Liver (tissue), 9 donors: ENCODE data around the gene FAM32A. TPM values are rescaled to one million over a fixed set of nuclear protein-coding genes. Genes with fewer than 3 reads are reported as not detected.

Experiments
- DNase-seq: peaks from one replicate; pipeline ENCODE4 v3.0.0-alpha.2; 2017; ENCODE audit warnings: low spot score
- H3K27ac ChIP-seq, 2 donors: one replicate each; pipeline ENCODE4 v1.7.0; 2013; ENCODE audit warnings: inconsistent platforms in 2 of 2, low read length in 2 of 2, control low read depth in 1 of 2, low read depth in 1 of 2, mild to moderate bottlenecking in 1 of 2
- H3K27me3 ChIP-seq, 4 donors: one replicate each; pipeline versions ENCODE4 v1.6.1 to v1.7.0; 2013; ENCODE audit warnings: low read length in 3 of 4, inconsistent platforms in 1 of 4, mild to moderate bottlenecking in 1 of 4, moderate library complexity in 1 of 4; ENCODE audit not compliant: control insufficient read depth in 4 of 4, insufficient read depth in 4 of 4
- H3K36me3 ChIP-seq, 4 donors: one replicate each; pipeline versions ENCODE4 v1.6.1 to v1.7.0; 2013; ENCODE audit warnings: low read length in 3 of 4, mild to moderate bottlenecking in 3 of 4, low read depth in 1 of 4, moderate library complexity in 1 of 4; ENCODE audit not compliant: control insufficient read depth in 4 of 4, insufficient read depth in 3 of 4
- H3K4me1 ChIP-seq, 4 donors: one replicate each; pipeline versions ENCODE4 v1.6.1 to v1.7.0; 2013; ENCODE audit warnings: low read length in 3 of 4, mild to moderate bottlenecking in 3 of 4, moderate library complexity in 1 of 4; ENCODE audit not compliant: control insufficient read depth in 4 of 4, insufficient read depth in 4 of 4
- H3K4me3 ChIP-seq, 3 donors: one replicate each; pipeline versions ENCODE4 v1.6.1 to v1.7.0; 2013; ENCODE audit warnings: low read length in 3 of 3, control low read depth in 1 of 3, low read depth in 1 of 3, mild to moderate bottlenecking in 1 of 3
- H3K9ac ChIP-seq, 2 donors: one replicate each; pipeline ENCODE4 v1.7.0; 2013; ENCODE audit warnings: low read length in 2 of 2, mild to moderate bottlenecking in 2 of 2, moderate library complexity in 2 of 2, control low read depth in 1 of 2, low read depth in 1 of 2
- H3K9me3 ChIP-seq, 4 donors: one replicate each; pipeline versions ENCODE4 v1.6.1 to v1.7.0; 2013; ENCODE audit warnings: low read length in 3 of 4; ENCODE audit not compliant: control insufficient read depth in 4 of 4
- EGR1 ChIP-seq, 2 donors: IDR thresholded peaks; 2 replicates each; pipeline ENCODE4 v1.6.1; 2016 to 2018; ENCODE audit warnings: antibody characterized with exemption in 2 of 2, low read depth in 2 of 2
- FOXA1 ChIP-seq: IDR thresholded peaks from 2 replicates; pipeline ENCODE4 v1.6.1; 2016; ENCODE audit warnings: antibody characterized with exemption
- FOXA2 ChIP-seq: IDR thresholded peaks from 2 replicates; pipeline ENCODE4 v1.6.1; 2016; ENCODE audit warnings: antibody characterized with exemption
- GABPA ChIP-seq, 2 donors: IDR thresholded peaks in 1 of 2; conservative IDR thresholded peaks in 1 of 2; 2 replicates each; pipeline ENCODE4 v1.6.1; 2016; ENCODE audit warnings: antibody characterized with exemption in 2 of 2, mild to moderate bottlenecking in 1 of 2, moderate library complexity in 1 of 2
- HNF4A ChIP-seq, 2 donors: conservative IDR thresholded peaks; 2 replicates each; pipeline ENCODE4 v1.6.1; 2016; ENCODE audit warnings: antibody characterized with exemption in 2 of 2, mild to moderate bottlenecking in 2 of 2
- HNF4G ChIP-seq: IDR thresholded peaks from 2 replicates; pipeline ENCODE4 v1.6.1; 2016; ENCODE audit warnings: antibody characterized with exemption
- JUND ChIP-seq, 2 donors: IDR thresholded peaks; 2 replicates each; pipeline ENCODE4 v1.6.1; 2016; ENCODE audit warnings: antibody characterized with exemption in 2 of 2
- NR2F2 ChIP-seq: IDR thresholded peaks from 2 replicates; pipeline ENCODE4 v1.6.1; 2016; ENCODE audit warnings: antibody characterized with exemption
- RXRA ChIP-seq, 2 donors: IDR thresholded peaks; 2 replicates each; pipeline ENCODE4 v1.6.1; 2017 to 2018; ENCODE audit warnings: antibody characterized with exemption in 2 of 2, mild to moderate bottlenecking in 1 of 2
- SP1 ChIP-seq: IDR thresholded peaks from 2 replicates; pipeline ENCODE4 v1.6.1; 2018; ENCODE audit warnings: antibody characterized with exemption, mild to moderate bottlenecking
- TAF1 ChIP-seq: conservative IDR thresholded peaks from 2 replicates; pipeline ENCODE4 v1.6.1; 2016; ENCODE audit warnings: antibody characterized with exemption, mild to moderate bottlenecking
- YY1 ChIP-seq: IDR thresholded peaks from 2 replicates; pipeline ENCODE4 v1.6.1; 2016; ENCODE audit warnings: antibody characterized with exemption, mild to moderate bottlenecking
- WGBS: extraction: QIAGEN DNeasy Blood & Tissue Kit; methylation state at CpG from one replicate; pipeline ENCODE4 v1.1.7; 2013; 5-methylcytosine and 5-hydroxymethylcytosine counted together
- polyA plus RNA-seq, 2 donors: library from polyadenylated mRNA; stranded (reverse) in 1 of 2; unstranded in 1 of 2; fragments of 200-250 nt in 1 of 2; fragments of >200 nt in 1 of 2; fragmentation: Nextera tagmentation in 1 of 2; extraction: Ambion mirVana in 1 of 2; gene quantifications; one replicate each; pipeline versions ENCODE4 v1.2.1 to v1.2.3, GENCODE V29; 2013 to 2015
- total RNA-seq, 2 donors: library from RNA; depleted of rRNA; stranded (reverse); fragments of >200 nt; gene quantifications; one replicate each; pipeline ENCODE4 v1.2.3, GENCODE V29; 2014
- TF ChIP-seq, protein P1 (sequence below): fragments of 150-350 bp; IDR thresholded peaks from 2 replicates; pipeline ENCODE4 v1.5.1; 2017; ENCODE audit warnings: improper control_type of control experiment, low read depth, low read length; ENCODE audit not compliant: missing input control
- TF ChIP-seq, protein P2 (sequence below): IDR thresholded peaks from 2 replicates; pipeline ENCODE4 v1.6.1; 2016; ENCODE audit warnings: antibody characterized with exemption
- TF ChIP-seq, protein P3 (sequence below): IDR thresholded peaks from 2 replicates; pipeline ENCODE4 v1.6.1; 2016; ENCODE audit warnings: antibody characterized with exemption, mild to moderate bottlenecking
- TF ChIP-seq, protein P4 (sequence below): IDR thresholded peaks from 2 replicates; pipeline ENCODE4 v1.6.1; 2016; ENCODE audit warnings: antibody characterized with exemption
- TF ChIP-seq, protein P5 (sequence below): IDR thresholded peaks from 2 replicates; pipeline ENCODE4 v1.6.1; 2016; ENCODE audit warnings: antibody characterized with exemption
- donor health status: healthy.
- donor health status: healthy.
- donor health status: healthy.
- donor health status: healthy.
- donor health status: healthy.

Gene FAM32A
- total and polyA plus RNA-seq, 4 donors: 46.2 to 60.2 (median 52.4) TPM

DNA sequence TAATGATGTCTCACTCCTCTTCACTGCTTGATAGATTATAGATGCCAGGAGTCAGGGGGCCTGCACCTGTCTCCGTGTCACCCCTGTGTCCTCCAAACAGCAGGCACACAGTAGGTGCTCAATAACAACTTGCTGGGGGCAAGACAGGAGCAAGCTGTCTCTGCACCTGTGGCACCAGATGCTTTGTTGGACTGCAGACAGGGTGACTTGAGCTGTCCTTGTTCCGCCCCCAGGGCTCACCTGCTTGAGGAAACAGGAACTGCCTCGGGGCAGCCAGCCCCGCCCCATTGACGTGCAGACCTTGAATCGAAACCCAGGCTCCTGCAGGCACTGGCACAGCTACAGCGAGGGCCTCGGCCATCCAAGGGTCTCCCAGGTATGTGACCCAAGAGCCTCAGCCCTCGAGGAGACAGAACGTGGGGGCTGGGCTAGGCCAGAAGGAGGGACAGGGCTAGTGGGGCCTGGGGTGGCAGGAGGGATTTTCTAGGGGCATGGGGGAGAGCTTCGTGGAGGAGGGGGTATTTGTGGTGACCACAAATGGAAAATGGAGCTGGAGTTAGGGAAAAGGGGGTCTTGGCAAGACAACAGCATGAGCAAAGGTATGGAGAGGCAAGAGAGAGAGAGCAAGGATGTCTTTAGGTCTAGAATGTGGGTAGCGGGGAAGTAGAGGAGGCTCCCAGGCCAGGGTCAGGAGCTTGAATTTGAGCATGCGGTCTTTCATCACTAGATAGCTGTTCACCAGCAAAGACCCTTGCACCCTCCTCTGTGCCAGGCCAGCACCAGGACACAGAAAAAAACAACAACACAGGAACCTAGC, 41.6 kb upstream of the FAM32A start, which contains the start of gene HSH2D (continued):
- TF ChIP-seq, protein P1, sequence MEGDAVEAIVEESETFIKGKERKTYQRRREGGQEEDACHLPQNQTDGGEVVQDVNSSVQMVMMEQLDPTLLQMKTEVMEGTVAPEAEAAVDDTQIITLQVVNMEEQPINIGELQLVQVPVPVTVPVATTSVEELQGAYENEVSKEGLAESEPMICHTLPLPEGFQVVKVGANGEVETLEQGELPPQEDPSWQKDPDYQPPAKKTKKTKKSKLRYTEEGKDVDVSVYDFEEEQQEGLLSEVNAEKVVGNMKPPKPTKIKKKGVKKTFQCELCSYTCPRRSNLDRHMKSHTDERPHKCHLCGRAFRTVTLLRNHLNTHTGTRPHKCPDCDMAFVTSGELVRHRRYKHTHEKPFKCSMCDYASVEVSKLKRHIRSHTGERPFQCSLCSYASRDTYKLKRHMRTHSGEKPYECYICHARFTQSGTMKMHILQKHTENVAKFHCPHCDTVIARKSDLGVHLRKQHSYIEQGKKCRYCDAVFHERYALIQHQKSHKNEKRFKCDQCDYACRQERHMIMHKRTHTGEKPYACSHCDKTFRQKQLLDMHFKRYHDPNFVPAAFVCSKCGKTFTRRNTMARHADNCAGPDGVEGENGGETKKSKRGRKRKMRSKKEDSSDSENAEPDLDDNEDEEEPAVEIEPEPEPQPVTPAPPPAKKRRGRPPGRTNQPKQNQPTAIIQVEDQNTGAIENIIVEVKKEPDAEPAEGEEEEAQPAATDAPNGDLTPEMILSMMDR: no peak
- TF ChIP-seq RXRA (IDR thresholded peaks at IDR 0.05): no peak
- TF ChIP-seq HNF4G: no peak
- TF ChIP-seq, protein P2, sequence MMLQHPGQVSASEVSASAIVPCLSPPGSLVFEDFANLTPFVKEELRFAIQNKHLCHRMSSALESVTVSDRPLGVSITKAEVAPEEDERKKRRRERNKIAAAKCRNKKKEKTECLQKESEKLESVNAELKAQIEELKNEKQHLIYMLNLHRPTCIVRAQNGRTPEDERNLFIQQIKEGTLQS: no peak
- TF ChIP-seq FOXA1: no peak
- no peak for TF ChIP-seq GABPA (IDR thresholded peaks at IDR 0.05 in 1 of 2, conservative IDR thresholded peaks at IDR 0.05 in 1 of 2)

DNA sequence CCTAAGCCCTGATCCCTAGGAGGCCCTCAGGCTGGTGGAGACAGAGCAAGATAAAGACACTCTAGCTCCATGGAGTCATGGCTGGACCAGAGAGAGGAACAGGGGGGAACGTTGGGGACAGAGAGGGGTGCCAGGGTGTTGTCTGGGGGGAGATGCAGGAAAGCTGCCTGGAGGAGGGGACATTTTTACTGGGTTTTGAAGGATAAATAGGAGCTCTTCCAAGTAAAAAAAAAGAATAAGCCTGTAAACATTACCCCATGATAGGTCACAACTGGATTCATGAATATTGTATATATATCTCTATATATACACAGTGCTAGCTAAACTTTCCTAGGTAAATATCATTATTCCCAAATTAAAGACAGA, 41.0 kb upstream of the FAM32A start:
- no peaks in the 10 kb centered on the region for H3K4me1 ChIP-seq
- no peaks in the 10 kb centered on the region for H3K9me3 ChIP-seq
- peak overlapping the region in 1 of 2 donors; percentile 3 for H3K9ac ChIP-seq
- H3K36me3 ChIP-seq: no peaks in the 10 kb centered on the region
- no peak overlapping the region for H3K4me3 ChIP-seq
- peak overlapping the region in 1 of 2 donors; percentile 5 for H3K27ac ChIP-seq
- TF ChIP-seq RXRA (IDR thresholded peaks at IDR 0.05) (no peak), YY1 (no peak), HNF4G (no peak), HNF4A (conservative IDR thresholded peaks at IDR 0.05) (no peak), GABPA (IDR thresholded peaks at IDR 0.05 in 1 of 2, conservative IDR thresholded peaks at IDR 0.05 in 1 of 2) (no peak), TAF1 (no peak), FOXA1 (no peak), EGR1 (IDR thresholded peaks at IDR 0.05; ENCODE audit: low read depth in 2 of 2) (no peak), SP1 (no peak), NR2F2 (no peak), FOXA2 (no peak), JUND (IDR thresholded peaks at IDR 0.05) (no peak)
- TF ChIP-seq, protein P3, sequence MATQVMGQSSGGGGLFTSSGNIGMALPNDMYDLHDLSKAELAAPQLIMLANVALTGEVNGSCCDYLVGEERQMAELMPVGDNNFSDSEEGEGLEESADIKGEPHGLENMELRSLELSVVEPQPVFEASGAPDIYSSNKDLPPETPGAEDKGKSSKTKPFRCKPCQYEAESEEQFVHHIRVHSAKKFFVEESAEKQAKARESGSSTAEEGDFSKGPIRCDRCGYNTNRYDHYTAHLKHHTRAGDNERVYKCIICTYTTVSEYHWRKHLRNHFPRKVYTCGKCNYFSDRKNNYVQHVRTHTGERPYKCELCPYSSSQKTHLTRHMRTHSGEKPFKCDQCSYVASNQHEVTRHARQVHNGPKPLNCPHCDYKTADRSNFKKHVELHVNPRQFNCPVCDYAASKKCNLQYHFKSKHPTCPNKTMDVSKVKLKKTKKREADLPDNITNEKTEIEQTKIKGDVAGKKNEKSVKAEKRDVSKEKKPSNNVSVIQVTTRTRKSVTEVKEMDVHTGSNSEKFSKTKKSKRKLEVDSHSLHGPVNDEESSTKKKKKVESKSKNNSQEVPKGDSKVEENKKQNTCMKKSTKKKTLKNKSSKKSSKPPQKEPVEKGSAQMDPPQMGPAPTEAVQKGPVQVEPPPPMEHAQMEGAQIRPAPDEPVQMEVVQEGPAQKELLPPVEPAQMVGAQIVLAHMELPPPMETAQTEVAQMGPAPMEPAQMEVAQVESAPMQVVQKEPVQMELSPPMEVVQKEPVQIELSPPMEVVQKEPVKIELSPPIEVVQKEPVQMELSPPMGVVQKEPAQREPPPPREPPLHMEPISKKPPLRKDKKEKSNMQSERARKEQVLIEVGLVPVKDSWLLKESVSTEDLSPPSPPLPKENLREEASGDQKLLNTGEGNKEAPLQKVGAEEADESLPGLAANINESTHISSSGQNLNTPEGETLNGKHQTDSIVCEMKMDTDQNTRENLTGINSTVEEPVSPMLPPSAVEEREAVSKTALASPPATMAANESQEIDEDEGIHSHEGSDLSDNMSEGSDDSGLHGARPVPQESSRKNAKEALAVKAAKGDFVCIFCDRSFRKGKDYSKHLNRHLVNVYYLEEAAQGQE: no peak
- TF ChIP-seq, protein P4, sequence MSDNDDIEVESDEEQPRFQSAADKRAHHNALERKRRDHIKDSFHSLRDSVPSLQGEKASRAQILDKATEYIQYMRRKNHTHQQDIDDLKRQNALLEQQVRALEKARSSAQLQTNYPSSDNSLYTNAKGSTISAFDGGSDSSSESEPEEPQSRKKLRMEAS: no peak
- TF ChIP-seq, protein P2: no peak
- TF ChIP-seq, protein P1: no peak
- TF ChIP-seq, protein P5, sequence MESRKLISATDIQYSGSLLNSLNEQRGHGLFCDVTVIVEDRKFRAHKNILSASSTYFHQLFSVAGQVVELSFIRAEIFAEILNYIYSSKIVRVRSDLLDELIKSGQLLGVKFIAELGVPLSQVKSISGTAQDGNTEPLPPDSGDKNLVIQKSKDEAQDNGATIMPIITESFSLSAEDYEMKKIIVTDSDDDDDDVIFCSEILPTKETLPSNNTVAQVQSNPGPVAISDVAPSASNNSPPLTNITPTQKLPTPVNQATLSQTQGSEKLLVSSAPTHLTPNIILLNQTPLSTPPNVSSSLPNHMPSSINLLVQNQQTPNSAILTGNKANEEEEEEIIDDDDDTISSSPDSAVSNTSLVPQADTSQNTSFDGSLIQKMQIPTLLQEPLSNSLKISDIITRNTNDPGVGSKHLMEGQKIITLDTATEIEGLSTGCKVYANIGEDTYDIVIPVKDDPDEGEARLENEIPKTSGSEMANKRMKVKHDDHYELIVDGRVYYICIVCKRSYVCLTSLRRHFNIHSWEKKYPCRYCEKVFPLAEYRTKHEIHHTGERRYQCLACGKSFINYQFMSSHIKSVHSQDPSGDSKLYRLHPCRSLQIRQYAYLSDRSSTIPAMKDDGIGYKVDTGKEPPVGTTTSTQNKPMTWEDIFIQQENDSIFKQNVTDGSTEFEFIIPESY: no peak
- no peaks in the 10 kb centered on the region for H3K27me3 ChIP-seq
- 64% methylated on average over 1 of the region's 1 CpG for WGBS
- no peak for DNase-seq
